Measurements from ENCODE around the gene SPECC1L. TPM values are rescaled to one million over a fixed set of nuclear protein-coding genes. Genes with fewer than 3 reads are reported as not detected.

Gene SPECC1L
- polyA plus RNA-seq, 2 donors = 11.0 to 11.4 TPM

GRCh38 chr22:24437741-24438328 lies 167.2 kb downstream of the SPECC1L start:
- H3K27me3 ChIP-seq (ENCODE audit: control insufficient read depth in 1 of 2, insufficient read depth in 2 of 2, low read length in 2 of 2) = no peaks in the 10 kb centered on the region
- H3K4me1 ChIP-seq (ENCODE audit: control insufficient read depth in 2 of 2, insufficient read depth in 2 of 2, low read length in 1 of 2) = peaks cover 0 to 18% of the 10 kb centered on the region in 2 donors
- peaks cover 0 to 6% of the 10 kb centered on the region in 2 donors for H3K36me3 ChIP-seq (ENCODE audit: control insufficient read depth in 2 of 2, insufficient read depth in 2 of 2, low read length in 1 of 2)
- no peaks in the 10 kb centered on the region for H3K9me3 ChIP-seq (ENCODE audit: control insufficient read depth in 2 of 2, insufficient read depth in 1 of 2, low read depth in 1 of 2, low read length in 1 of 2)
- H3K4me3 ChIP-seq (ENCODE audit: low read depth in 1 of 2, low read length in 2 of 2) = no peak overlapping the region
- WGBS, 2 donors = 79 to 81% methylated on average over 5 of the region's 5 CpGs
- no peak overlapping the region for H3K27ac ChIP-seq (ENCODE audit: low read depth in 2 of 2, low read length in 1 of 2)

- H3K36me3 ChIP-seq (ENCODE audit: control insufficient read depth in 2 of 2, insufficient read depth in 2 of 2, low read length in 1 of 2) = peaks cover 0 to 6% of the 10 kb centered on the region in 2 donors
- peaks cover 0 to 5% of the 10 kb centered on the region in 2 donors for H3K4me1 ChIP-seq (ENCODE audit: control insufficient read depth in 2 of 2, insufficient read depth in 2 of 2, low read length in 1 of 2)
- no peaks in the 10 kb centered on the region for H3K9me3 ChIP-seq (ENCODE audit: control insufficient read depth in 2 of 2, insufficient read depth in 1 of 2, low read depth in 1 of 2, low read length in 1 of 2)
- H3K4me3 ChIP-seq (ENCODE audit: low read depth in 1 of 2, low read length in 2 of 2) = no peak overlapping the region
- no peak overlapping the region for H3K27ac ChIP-seq (ENCODE audit: low read depth in 2 of 2, low read length in 1 of 2)
- no peaks in the 10 kb centered on the region for H3K27me3 ChIP-seq (ENCODE audit: control insufficient read depth in 1 of 2, insufficient read depth in 2 of 2, low read length in 2 of 2)
- WGBS, 2 donors = 89 to 90% methylated on average over 10 of the region's 10 CpGs
Observed at GRCh38 chr22:24440270-24440717, 169.7 kb downstream of the SPECC1L start.

DNA sequence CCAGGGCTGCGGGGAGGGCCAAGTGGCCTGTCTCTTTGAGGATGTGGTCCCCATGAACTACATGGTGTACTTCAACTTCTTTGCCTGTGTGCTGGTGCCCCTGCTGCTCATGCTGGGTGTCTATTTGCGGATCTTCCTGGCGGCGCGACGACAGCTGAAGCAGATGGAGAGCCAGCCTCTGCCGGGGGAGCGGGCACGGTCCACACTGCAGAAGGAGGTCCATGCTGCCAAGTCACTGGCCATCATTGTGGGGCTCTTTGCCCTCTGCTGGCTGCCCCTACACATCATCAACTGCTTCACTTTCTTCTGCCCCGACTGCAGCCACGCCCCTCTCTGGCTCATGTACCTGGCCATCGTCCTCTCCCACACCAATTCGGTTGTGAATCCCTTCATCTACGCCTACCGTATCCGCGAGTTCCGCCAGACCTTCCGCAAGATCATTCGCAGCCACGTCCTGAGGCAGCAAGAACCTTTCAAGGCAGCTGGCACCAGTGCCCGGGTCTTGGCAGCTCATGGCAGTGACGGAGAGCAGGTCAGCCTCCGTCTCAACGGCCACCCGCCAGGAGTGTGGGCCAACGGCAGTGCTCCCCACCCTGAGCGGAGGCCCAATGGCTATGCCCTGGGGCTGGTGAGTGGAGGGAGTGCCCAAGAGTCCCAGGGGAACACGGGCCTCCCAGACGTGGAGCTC lies 170.2 kb downstream of the SPECC1L start:
- peaks cover 0 to 6% of the 10 kb centered on the region in 2 donors for H3K36me3 ChIP-seq (ENCODE audit: control insufficient read depth in 2 of 2, insufficient read depth in 2 of 2, low read length in 1 of 2)
- H3K4me3 ChIP-seq (ENCODE audit: low read depth in 1 of 2, low read length in 2 of 2) = no peak overlapping the region
- no peak overlapping the region for H3K27ac ChIP-seq (ENCODE audit: low read depth in 2 of 2, low read length in 1 of 2)
- no peaks in the 10 kb centered on the region for H3K9me3 ChIP-seq (ENCODE audit: control insufficient read depth in 2 of 2, insufficient read depth in 1 of 2, low read depth in 1 of 2, low read length in 1 of 2)
- peaks cover 0 to 5% of the 10 kb centered on the region in 2 donors for H3K4me1 ChIP-seq (ENCODE audit: control insufficient read depth in 2 of 2, insufficient read depth in 2 of 2, low read length in 1 of 2)
- H3K27me3 ChIP-seq (ENCODE audit: control insufficient read depth in 1 of 2, insufficient read depth in 2 of 2, low read length in 2 of 2) = no peaks in the 10 kb centered on the region
- 76 to 87% methylated on average over 30 of the region's 30 CpGs for WGBS, 2 donors

DNA sequence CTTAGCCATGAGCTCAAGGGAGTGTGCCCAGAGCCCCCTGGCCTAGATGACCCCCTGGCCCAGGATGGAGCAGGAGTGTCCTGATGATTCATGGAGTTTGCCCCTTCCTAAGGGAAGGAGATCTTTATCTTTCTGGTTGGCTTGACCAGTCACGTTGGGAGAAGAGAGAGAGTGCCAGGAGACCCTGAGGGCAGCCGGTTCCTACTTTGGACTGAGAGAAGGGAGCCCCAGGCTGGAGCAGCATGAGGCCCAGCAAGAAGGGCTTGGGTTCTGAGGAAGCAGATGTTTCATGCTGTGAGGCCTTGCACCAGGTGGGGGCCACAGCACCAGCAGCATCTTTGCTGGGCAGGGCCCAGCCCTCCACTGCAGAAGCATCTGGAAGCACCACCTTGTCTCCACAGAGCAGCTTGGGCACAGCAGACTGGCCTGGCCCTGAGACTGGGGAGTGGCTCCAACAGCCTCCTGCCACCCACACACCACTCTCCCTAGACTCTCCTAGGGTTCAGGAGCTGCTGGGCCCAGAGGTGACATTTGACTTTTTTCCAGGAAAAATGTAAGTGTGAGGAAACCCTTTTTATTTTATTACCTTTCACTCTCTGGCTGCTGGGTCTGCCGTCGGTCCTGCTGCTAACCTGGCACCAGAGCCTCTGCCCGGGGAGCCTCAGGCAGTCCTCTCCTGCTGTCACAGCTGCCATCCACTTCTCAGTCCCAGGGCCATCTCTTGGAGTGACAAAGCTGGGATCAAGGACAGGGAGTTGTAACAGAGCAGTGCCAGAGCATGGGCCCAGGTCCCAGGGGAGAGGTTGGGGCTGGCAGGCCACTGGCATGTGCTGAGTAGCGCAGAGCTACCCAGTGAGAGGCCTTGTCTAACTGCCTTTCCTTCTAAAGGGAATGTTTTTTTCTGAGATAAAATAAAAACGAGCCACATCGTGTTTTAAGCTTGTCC lies 171.0 kb downstream of the SPECC1L start:
- Histone ChIP-seq H3K4me3 (ENCODE audit: low read depth in 1 of 2, low read length in 2 of 2) (no peak overlapping the region), H3K27me3 (ENCODE audit: control insufficient read depth in 1 of 2, insufficient read depth in 2 of 2, low read length in 2 of 2) (no peaks in the 10 kb centered on the region), H3K4me1 (ENCODE audit: control insufficient read depth in 2 of 2, insufficient read depth in 2 of 2, low read length in 1 of 2) (peaks cover 0 to 5% of the 10 kb centered on the region in 2 donors), H3K27ac (ENCODE audit: low read depth in 2 of 2, low read length in 1 of 2) (no peak overlapping the region), H3K9me3 (ENCODE audit: control insufficient read depth in 2 of 2, insufficient read depth in 1 of 2, low read depth in 1 of 2, low read length in 1 of 2) (no peaks in the 10 kb centered on the region), H3K36me3 (ENCODE audit: control insufficient read depth in 2 of 2, insufficient read depth in 2 of 2, low read length in 1 of 2) (peaks cover 0 to 6% of the 10 kb centered on the region in 2 donors)
- WGBS, 2 donors = 79 to 81% methylated on average over 8 of the region's 8 CpGs

DNA sequence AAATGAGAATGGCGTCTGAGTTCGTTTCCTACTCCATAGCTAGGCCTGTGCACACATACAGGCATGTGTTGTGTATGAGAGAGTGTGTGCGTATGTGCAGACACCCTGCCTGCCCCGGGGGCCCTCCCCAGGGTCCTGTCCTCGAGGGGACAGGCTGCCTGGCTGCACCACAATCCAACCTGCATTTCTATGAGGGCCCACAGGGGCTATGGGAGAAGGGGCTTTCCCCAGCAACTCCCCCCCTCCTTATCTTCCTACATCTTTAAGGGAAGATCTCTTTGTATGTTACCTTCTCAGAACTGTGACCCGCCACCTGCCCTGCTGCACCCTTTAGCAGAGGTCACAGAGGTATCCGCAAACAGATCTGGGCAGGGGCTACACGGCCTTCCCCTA lies 171.7 kb downstream of the SPECC1L start:
- no peaks in the 10 kb centered on the region for H3K9me3 ChIP-seq (ENCODE audit: control insufficient read depth in 2 of 2, insufficient read depth in 1 of 2, low read depth in 1 of 2, low read length in 1 of 2)
- peaks cover 0 to 6% of the 10 kb centered on the region in 2 donors for H3K36me3 ChIP-seq (ENCODE audit: control insufficient read depth in 2 of 2, insufficient read depth in 2 of 2, low read length in 1 of 2)
- no peaks in the 10 kb centered on the region for H3K27me3 ChIP-seq (ENCODE audit: control insufficient read depth in 1 of 2, insufficient read depth in 2 of 2, low read length in 2 of 2)
- H3K4me1 ChIP-seq (ENCODE audit: control insufficient read depth in 2 of 2, insufficient read depth in 2 of 2, low read length in 1 of 2) = peaks cover 0 to 5% of the 10 kb centered on the region in 2 donors
- no peak overlapping the region for H3K4me3 ChIP-seq (ENCODE audit: low read depth in 1 of 2, low read length in 2 of 2)
- 76 to 78% methylated on average over 8 of the region's 8 CpGs for WGBS, 2 donors
- H3K27ac ChIP-seq (ENCODE audit: low read depth in 2 of 2, low read length in 1 of 2) = no peak overlapping the region

- Histone ChIP-seq H3K4me3 (ENCODE audit: low read depth in 1 of 2, low read length in 2 of 2) (no peak overlapping the region), H3K4me1 (ENCODE audit: control insufficient read depth in 2 of 2, insufficient read depth in 2 of 2, low read length in 1 of 2) (peaks cover 0 to 5% of the 10 kb centered on the region in 2 donors), H3K27ac (ENCODE audit: low read depth in 2 of 2, low read length in 1 of 2) (no peak overlapping the region), H3K9me3 (ENCODE audit: control insufficient read depth in 2 of 2, insufficient read depth in 1 of 2, low read depth in 1 of 2, low read length in 1 of 2) (no peaks in the 10 kb centered on the region), H3K36me3 (ENCODE audit: control insufficient read depth in 2 of 2, insufficient read depth in 2 of 2, low read length in 1 of 2) (peaks cover 0 to 6% of the 10 kb centered on the region in 2 donors), H3K27me3 (ENCODE audit: control insufficient read depth in 1 of 2, insufficient read depth in 2 of 2, low read length in 2 of 2) (no peaks in the 10 kb centered on the region)
Observed at GRCh38 chr22:24443668-24444067, 173.0 kb downstream of the SPECC1L start.

DNA sequence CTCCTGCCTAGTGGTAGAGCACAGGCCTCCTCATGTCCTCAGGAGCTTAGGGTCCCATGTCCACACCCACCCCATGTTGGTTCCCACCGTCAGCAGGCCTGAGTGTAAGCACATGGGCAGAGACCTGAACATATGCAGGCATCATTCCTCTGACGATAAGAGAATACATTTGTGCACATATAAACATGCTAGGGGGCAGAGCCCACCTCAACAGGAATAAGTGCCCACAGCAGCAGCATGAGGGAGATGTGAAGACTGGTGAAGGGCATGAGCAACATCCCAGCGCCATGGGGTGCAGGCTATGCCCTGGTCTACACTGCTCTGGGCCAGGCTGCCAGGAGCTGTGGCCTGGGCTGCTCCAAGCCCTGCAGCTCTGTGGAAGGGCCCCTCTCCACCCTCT lies 173.6 kb downstream of the SPECC1L start:
- H3K36me3 ChIP-seq (ENCODE audit: control insufficient read depth in 2 of 2, insufficient read depth in 2 of 2, low read length in 1 of 2) = peaks cover 0 to 6% of the 10 kb centered on the region in 2 donors
- no peaks in the 10 kb centered on the region for H3K27me3 ChIP-seq (ENCODE audit: control insufficient read depth in 1 of 2, insufficient read depth in 2 of 2, low read length in 2 of 2)
- 95 to 96% methylated on average over 3 of the region's 3 CpGs for WGBS, 2 donors
- H3K9me3 ChIP-seq (ENCODE audit: control insufficient read depth in 2 of 2, insufficient read depth in 1 of 2, low read depth in 1 of 2, low read length in 1 of 2) = no peaks in the 10 kb centered on the region
- no peak overlapping the region for H3K4me3 ChIP-seq (ENCODE audit: low read depth in 1 of 2, low read length in 2 of 2)
- H3K4me1 ChIP-seq (ENCODE audit: control insufficient read depth in 2 of 2, insufficient read depth in 2 of 2, low read length in 1 of 2) = peaks cover 0 to 5% of the 10 kb centered on the region in 2 donors
- no peak overlapping the region for H3K27ac ChIP-seq (ENCODE audit: low read depth in 2 of 2, low read length in 1 of 2)

GRCh38 chr22:24444729-24445466 lies 174.3 kb downstream of the SPECC1L start:
- H3K27ac ChIP-seq (ENCODE audit: low read depth in 2 of 2, low read length in 1 of 2) = no peak overlapping the region
- H3K4me1 ChIP-seq (ENCODE audit: control insufficient read depth in 2 of 2, insufficient read depth in 2 of 2, low read length in 1 of 2) = peaks cover 0 to 5% of the 10 kb centered on the region in 2 donors
- H3K27me3 ChIP-seq (ENCODE audit: control insufficient read depth in 1 of 2, insufficient read depth in 2 of 2, low read length in 2 of 2) = no peaks in the 10 kb centered on the region
- H3K36me3 ChIP-seq (ENCODE audit: control insufficient read depth in 2 of 2, insufficient read depth in 2 of 2, low read length in 1 of 2) = peaks cover 0 to 6% of the 10 kb centered on the region in 2 donors
- WGBS, 2 donors = 85 to 87% methylated on average over 12 of the region's 12 CpGs
- H3K9me3 ChIP-seq (ENCODE audit: control insufficient read depth in 2 of 2, insufficient read depth in 1 of 2, low read depth in 1 of 2, low read length in 1 of 2) = no peaks in the 10 kb centered on the region
- no peak overlapping the region for H3K4me3 ChIP-seq (ENCODE audit: low read depth in 1 of 2, low read length in 2 of 2)
